Measurements from ENCODE around the gene MYL7.

DNA sequence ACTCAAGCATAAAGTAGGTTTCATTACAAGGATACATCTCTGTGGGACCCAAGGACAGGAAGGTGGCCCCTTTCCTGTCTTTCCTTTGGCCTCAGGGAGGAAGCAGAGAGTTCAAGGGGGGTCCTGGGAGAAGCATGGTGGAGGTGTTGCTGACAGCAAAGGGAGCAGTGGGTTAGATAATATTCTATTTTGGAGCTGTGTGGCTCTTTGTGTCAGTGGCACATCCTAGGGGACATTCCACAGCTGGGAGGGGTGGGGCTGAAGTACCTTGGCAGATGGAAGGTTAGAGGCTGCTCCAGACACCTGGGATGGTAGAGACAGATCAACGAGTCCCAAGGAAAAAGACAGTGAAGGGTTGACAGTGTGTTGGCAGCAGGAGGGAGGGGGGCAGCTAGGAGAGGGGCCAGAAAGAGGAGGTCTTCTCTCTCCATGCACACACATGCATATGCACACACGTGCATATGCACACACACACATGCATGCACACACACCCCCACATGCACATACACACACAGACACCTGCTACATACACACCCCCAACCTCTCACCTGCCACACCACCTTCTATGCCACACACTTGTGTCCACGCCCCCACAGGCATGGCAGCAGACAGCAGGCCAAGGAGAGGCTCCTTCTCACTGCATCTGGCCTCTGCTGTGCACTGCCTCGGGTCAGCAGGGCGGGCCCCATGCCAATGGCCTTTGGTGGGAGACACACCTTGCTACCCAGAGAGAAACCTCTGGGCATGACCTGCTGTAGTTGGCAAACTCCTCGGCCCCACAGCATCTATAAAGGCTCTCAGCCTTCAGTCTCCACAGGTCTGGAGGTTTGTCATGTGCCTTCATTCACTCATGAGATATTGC is 12.2 kb downstream of the MYL7 start:
- TF ChIP-seq MTA1 (IDR thresholded peaks at IDR 0.05; ENCODE audit: borderline replicate concordance) = no peak
- TF ChIP-seq NFATC3 (IDR thresholded peaks at IDR 0.05) = no peak
- TF ChIP-seq, protein P1, sequence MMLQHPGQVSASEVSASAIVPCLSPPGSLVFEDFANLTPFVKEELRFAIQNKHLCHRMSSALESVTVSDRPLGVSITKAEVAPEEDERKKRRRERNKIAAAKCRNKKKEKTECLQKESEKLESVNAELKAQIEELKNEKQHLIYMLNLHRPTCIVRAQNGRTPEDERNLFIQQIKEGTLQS (IDR thresholded peaks at IDR 0.05) = no peak
- TF ChIP-seq, protein P1 (CRISPR knock-in tag; conservative IDR thresholded peaks at IDR 0.05) = no peak
- TF ChIP-seq KDM1A (IDR thresholded peaks at IDR 0.05) = no peak
- TF ChIP-seq SMARCB1 (IDR thresholded peaks at IDR 0.05; ENCODE audit: insufficient read length, low read depth) = no peak
- TF ChIP-seq, protein P2, sequence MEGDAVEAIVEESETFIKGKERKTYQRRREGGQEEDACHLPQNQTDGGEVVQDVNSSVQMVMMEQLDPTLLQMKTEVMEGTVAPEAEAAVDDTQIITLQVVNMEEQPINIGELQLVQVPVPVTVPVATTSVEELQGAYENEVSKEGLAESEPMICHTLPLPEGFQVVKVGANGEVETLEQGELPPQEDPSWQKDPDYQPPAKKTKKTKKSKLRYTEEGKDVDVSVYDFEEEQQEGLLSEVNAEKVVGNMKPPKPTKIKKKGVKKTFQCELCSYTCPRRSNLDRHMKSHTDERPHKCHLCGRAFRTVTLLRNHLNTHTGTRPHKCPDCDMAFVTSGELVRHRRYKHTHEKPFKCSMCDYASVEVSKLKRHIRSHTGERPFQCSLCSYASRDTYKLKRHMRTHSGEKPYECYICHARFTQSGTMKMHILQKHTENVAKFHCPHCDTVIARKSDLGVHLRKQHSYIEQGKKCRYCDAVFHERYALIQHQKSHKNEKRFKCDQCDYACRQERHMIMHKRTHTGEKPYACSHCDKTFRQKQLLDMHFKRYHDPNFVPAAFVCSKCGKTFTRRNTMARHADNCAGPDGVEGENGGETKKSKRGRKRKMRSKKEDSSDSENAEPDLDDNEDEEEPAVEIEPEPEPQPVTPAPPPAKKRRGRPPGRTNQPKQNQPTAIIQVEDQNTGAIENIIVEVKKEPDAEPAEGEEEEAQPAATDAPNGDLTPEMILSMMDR (IDR thresholded peaks at IDR 0.05 in 2 of 3, conservative IDR thresholded peaks at IDR 0.05 in 1 of 3; ENCODE audit: insufficient read depth in 2 of 3, low read depth in 1 of 3, low read length in 3 of 3) = no peak
- TF ChIP-seq KAT7 (CRISPR knock-in tag; IDR thresholded peaks at IDR 0.05; ENCODE audit: borderline replicate concordance) = no peak
- no peak for TF ChIP-seq ELF4 (CRISPR knock-in tag; IDR thresholded peaks at IDR 0.05)
- no peak for TF ChIP-seq SNRNP70 (optimal IDR thresholded peaks at IDR 0.05; ENCODE audit: low read depth, low read length)
- TF ChIP-seq, protein P3, sequence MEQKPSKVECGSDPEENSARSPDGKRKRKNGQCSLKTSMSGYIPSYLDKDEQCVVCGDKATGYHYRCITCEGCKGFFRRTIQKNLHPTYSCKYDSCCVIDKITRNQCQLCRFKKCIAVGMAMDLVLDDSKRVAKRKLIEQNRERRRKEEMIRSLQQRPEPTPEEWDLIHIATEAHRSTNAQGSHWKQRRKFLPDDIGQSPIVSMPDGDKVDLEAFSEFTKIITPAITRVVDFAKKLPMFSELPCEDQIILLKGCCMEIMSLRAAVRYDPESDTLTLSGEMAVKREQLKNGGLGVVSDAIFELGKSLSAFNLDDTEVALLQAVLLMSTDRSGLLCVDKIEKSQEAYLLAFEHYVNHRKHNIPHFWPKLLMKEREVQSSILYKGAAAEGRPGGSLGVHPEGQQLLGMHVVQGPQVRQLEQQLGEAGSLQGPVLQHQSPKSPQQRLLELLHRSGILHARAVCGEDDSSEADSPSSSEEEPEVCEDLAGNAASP (IDR thresholded peaks at IDR 0.05) = no peak
- TF ChIP-seq BHLHE40 (IDR thresholded peaks at IDR 0.05; ENCODE audit: low read length) = no peak
- no peak for TF ChIP-seq POLR2A (conservative IDR thresholded peaks at IDR 0.05)
